Measurements from ENCODE around the gene ANKHD1. TPM values are rescaled to one million over a fixed set of nuclear protein-coding genes. Genes with fewer than 3 reads are reported as not detected.

Gene ANKHD1
- total and polyA plus RNA-seq, 2 donors from 2014 or later = 26.4 to 130 TPM

DNA sequence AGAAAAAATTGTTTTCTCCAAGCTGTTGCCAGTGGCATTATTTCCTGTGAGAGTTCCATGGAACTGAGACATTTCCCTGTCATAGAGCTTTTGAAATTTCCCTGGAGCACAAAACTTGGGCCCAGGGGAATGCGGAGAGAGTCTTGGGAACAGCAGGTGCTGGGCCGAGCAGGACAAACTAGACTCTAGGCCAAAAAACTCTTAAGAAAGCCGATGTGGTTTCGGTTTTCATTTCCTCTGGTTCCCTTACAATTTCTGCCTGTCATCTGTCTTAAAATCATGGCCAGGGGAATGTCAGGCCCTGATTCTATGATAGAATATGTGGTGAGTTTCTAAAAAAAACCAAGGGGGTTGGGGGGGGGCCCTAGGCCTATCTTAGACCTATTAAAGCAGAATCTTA lies 167.6 kb downstream of the ANKHD1 start:
- no peaks in the 10 kb centered on the region for H3K27me3 ChIP-seq (ENCODE audit: control insufficient read depth, insufficient read depth, low read length)
- peak overlapping the region in 1 of 2 donors; percentile 11 for H3K27ac ChIP-seq (ENCODE audit: low read depth in 2 of 2, low read length in 2 of 2)
- FAIRE-seq (no peak), DNase-seq (no peak)
- TF ChIP-seq, protein P1, sequence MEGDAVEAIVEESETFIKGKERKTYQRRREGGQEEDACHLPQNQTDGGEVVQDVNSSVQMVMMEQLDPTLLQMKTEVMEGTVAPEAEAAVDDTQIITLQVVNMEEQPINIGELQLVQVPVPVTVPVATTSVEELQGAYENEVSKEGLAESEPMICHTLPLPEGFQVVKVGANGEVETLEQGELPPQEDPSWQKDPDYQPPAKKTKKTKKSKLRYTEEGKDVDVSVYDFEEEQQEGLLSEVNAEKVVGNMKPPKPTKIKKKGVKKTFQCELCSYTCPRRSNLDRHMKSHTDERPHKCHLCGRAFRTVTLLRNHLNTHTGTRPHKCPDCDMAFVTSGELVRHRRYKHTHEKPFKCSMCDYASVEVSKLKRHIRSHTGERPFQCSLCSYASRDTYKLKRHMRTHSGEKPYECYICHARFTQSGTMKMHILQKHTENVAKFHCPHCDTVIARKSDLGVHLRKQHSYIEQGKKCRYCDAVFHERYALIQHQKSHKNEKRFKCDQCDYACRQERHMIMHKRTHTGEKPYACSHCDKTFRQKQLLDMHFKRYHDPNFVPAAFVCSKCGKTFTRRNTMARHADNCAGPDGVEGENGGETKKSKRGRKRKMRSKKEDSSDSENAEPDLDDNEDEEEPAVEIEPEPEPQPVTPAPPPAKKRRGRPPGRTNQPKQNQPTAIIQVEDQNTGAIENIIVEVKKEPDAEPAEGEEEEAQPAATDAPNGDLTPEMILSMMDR (IDR thresholded peaks at IDR 0.05; ENCODE audit: borderline replicate concordance, extremely low read depth, insufficient read depth) = no peak
- H3K4me1 ChIP-seq (ENCODE audit: control insufficient read depth in 2 of 3, insufficient read depth in 2 of 3, low read depth in 1 of 3, low read length in 3 of 3) = peaks cover 0 to 27% (median 9%) of the 10 kb centered on the region in 3 donors
- H3K9me3 ChIP-seq (ENCODE audit: control insufficient read depth in 2 of 3, insufficient read depth in 1 of 3, low read length in 3 of 3) = no peaks in the 10 kb centered on the region
- no peak overlapping the region for H3K4me3 ChIP-seq (ENCODE audit: low read length in 3 of 3)
- peaks cover 0 to 19% (median 13%) of the 10 kb centered on the region in 3 donors for H3K36me3 ChIP-seq (ENCODE audit: control insufficient read depth in 2 of 3, insufficient read depth in 3 of 3, low read length in 3 of 3)
- intact Hi-C loops (cut with DNase I) = no loop called here
- no peak overlapping the region for H3K9ac ChIP-seq (ENCODE audit: low read length in 3 of 3)

DNA sequence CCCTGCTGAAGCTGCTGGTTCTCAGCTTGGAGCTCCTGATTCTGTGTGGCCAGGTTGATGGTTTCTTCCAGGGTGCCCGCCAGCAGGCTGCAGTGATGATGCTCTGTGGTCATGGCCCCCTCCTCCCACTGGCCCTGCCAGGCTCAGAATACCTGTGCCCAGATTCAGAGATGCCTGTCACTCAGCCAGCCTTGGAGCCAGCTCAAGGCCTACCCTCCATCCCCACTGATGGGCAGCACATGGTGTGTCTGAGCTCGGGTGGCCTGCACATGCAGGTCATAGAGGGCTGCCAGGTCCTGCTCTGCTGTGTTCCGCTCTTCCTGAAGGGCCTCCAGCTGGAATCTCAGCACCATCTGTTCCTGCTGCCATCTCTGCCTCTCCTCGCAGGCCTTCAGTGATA lies 168.4 kb downstream of the ANKHD1 start:
- Histone ChIP-seq H3K4me3 (ENCODE audit: low read length in 3 of 3) (no peak overlapping the region), H3K27me3 (ENCODE audit: control insufficient read depth, insufficient read depth, low read length) (no peaks in the 10 kb centered on the region), H3K9me3 (ENCODE audit: control insufficient read depth in 2 of 3, insufficient read depth in 1 of 3, low read length in 3 of 3) (no peaks in the 10 kb centered on the region), H3K27ac (ENCODE audit: low read depth in 2 of 2, low read length in 2 of 2) (no peak overlapping the region), H3K4me1 (ENCODE audit: control insufficient read depth in 2 of 3, insufficient read depth in 2 of 3, low read depth in 1 of 3, low read length in 3 of 3) (peaks cover 0 to 27% (median 9%) of the 10 kb centered on the region in 3 donors), H3K36me3 (ENCODE audit: control insufficient read depth in 2 of 3, insufficient read depth in 3 of 3, low read length in 3 of 3) (peaks cover 0 to 19% (median 13%) of the 10 kb centered on the region in 3 donors), H3K9ac (ENCODE audit: low read length in 3 of 3) (no peak overlapping the region)
- intact Hi-C loops (cut with DNase I) = no loop called here
- FAIRE-seq = no peak
- TF ChIP-seq, protein P1 (IDR thresholded peaks at IDR 0.05; ENCODE audit: borderline replicate concordance, extremely low read depth, insufficient read depth) = no peak
- peak in 1 of 5 donors; percentile 39 for DNase-seq

DNA sequence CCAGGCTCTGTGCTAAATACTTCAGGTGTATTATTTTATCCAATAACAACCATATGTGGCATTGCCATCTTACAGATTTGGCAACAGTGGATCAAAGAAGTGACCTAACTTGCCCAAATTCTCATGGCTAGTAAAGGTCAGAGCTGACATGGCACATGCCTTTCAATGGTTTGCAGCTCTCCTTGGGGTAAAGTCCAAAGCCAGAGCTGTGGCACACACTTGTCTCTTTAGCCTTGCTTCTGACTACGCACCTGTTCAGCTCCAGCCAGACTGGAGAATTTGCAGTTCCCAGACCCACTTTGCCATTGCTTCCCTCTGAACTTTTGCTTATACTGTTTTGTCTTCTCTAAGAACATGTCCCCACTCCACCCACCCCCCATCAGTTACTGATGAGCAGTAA lies 168.9 kb downstream of the ANKHD1 start:
- no peaks in the 10 kb centered on the region for H3K27me3 ChIP-seq (ENCODE audit: control insufficient read depth, insufficient read depth, low read length)
- H3K9ac ChIP-seq (ENCODE audit: low read length in 3 of 3) = no peak overlapping the region
- FAIRE-seq (no peak), DNase-seq (no peak)
- H3K36me3 ChIP-seq (ENCODE audit: control insufficient read depth in 2 of 3, insufficient read depth in 3 of 3, low read length in 3 of 3) = peaks cover 0 to 19% (median 13%) of the 10 kb centered on the region in 3 donors
- H3K27ac ChIP-seq (ENCODE audit: low read depth in 2 of 2, low read length in 2 of 2) = no peak overlapping the region
- H3K9me3 ChIP-seq (ENCODE audit: control insufficient read depth in 2 of 3, insufficient read depth in 1 of 3, low read length in 3 of 3) = no peaks in the 10 kb centered on the region
- no peak overlapping the region for H3K4me3 ChIP-seq (ENCODE audit: low read length in 3 of 3)
- intact Hi-C loops (cut with DNase I) = no loop called here
- H3K4me1 ChIP-seq (ENCODE audit: control insufficient read depth in 2 of 3, insufficient read depth in 2 of 3, low read depth in 1 of 3, low read length in 3 of 3) = peaks cover 0 to 23% (median 6%) of the 10 kb centered on the region in 3 donors
- TF ChIP-seq, protein P1 (IDR thresholded peaks at IDR 0.05; ENCODE audit: borderline replicate concordance, extremely low read depth, insufficient read depth) = no peak

DNA sequence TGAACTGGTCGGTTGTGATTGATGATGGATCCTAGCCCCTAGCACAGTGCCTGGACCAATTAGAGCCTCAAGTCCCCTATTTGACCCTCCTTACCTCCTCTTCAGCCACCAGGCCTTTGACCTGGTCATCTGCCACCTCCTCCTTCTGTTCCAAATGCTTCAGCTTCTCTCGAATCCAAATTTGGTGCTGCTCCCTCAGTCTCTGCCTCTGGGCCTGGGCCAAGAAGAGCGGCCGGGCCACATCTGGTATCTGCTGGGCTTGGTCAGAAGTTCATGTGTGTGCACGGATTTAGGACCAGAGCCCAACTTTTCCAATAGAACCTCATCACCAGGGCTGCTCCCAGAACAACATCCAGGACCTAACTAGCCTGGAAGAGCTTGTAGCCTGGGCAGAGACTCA lies 169.5 kb downstream of the ANKHD1 start:
- Histone ChIP-seq H3K4me1 (ENCODE audit: control insufficient read depth in 2 of 3, insufficient read depth in 2 of 3, low read depth in 1 of 3, low read length in 3 of 3) (peaks cover 0 to 18% (median under 1%) of the 10 kb centered on the region in 3 donors), H3K4me3 (ENCODE audit: low read length in 3 of 3) (no peak overlapping the region), H3K27ac (ENCODE audit: low read depth in 2 of 2, low read length in 2 of 2) (no peak overlapping the region), H3K36me3 (ENCODE audit: control insufficient read depth in 2 of 3, insufficient read depth in 3 of 3, low read length in 3 of 3) (peaks cover 0 to 16% (median 13%) of the 10 kb centered on the region in 3 donors), H3K27me3 (ENCODE audit: control insufficient read depth, insufficient read depth, low read length) (no peaks in the 10 kb centered on the region), H3K9ac (ENCODE audit: low read length in 3 of 3) (no peak overlapping the region), H3K9me3 (ENCODE audit: control insufficient read depth in 2 of 3, insufficient read depth in 1 of 3, low read length in 3 of 3) (no peaks in the 10 kb centered on the region)
- TF ChIP-seq, protein P1 (IDR thresholded peaks at IDR 0.05; ENCODE audit: borderline replicate concordance, extremely low read depth, insufficient read depth) = no peak
- no peak for FAIRE-seq
- intact Hi-C loops (cut with DNase I) = no loop called here
- DNase-seq = peak in 1 of 5 donors; percentile 92
